GM21526 (cell line): Measurements from ENCODE around the gene LRRC53.

Experiments
- ATAC-seq: cut with Tn5 transposase; IDR thresholded peaks from one replicate; pipeline ENCODE4 v1.9.1; 2021; ENCODE audit warnings: moderate library complexity; ENCODE audit not compliant: unreplicated experiment, low FRiP score

The LRRC53 gene

DNA sequence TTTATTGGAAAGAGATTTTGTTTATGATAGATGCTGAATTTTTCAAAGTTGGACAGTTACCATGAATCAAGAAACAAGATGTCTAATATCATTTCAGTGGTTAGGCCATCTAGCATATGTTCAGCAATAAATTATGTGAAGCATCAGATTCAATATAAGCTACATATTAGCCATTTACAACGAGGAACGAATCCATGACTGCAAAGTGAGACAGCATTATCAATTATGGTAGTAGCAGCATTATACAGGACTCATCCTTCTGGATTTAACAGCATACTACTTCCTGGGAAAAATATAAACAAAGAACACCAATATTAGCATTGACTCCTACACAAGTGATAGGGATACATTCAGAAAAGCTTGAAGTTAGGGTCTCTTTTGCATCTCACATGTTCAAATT is 59.1 kb downstream of the LRRC53 start:
- ATAC-seq, result no peak

DNA sequence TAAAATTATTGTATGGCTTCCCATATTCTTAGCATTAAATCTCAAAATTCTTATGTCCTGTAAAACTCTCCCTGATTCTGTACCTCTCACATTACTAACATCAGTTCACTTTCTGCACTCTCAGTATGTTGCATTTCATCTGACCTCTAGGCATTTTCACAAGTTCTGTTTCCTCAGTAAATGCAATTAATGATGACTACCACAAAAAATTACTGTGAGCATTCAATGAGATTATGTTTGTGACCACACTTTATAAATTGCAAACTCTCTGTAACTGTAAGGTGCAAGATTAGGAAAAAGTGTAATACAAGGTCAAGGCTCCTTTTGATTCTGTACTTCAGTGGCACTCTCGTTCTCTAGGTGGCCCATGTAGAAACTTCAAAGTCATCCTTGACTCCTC is 60.4 kb downstream of the LRRC53 start:
- no peak for ATAC-seq

DNA sequence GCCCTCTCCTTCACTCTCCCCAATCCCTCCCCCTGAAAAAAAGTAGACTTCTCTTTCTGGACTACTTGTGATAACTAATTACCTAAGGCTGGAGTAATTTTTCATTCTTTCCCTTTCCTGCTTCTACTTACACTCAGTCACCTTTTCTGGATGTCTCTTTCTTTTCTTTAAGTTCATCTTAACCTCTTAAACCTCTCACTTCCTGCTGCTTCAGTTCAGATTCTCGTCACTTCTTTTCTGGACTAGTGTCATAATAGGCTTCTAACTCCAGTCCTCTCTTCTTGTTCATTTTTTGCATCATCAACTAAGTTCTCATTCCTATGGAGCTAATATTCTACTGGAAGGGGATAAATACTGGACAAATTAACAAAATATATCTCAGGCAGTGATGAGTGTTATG is 75.4 kb downstream of the LRRC53 start:
- ATAC-seq, result no peak

DNA sequence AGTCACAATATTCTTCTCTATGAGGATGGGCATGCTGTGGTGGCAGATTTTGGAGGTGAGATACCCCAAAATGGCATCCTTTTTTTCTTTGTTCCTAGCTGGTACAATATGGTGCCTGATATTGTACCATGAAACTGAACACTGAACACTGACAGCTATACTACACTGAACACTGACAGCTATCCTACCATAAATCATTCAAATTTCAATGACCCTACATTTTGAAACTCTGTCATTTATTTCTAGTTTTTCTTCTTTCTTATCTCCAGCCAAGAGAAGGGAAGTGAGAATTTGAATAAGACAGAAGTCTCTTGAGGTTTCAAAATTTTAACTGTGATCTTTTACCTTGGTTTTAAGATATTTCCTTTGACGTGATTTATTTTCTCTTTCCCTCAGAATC is 76.3 kb downstream of the LRRC53 start:
- ATAC-seq, result peak; percentile 55

DNA sequence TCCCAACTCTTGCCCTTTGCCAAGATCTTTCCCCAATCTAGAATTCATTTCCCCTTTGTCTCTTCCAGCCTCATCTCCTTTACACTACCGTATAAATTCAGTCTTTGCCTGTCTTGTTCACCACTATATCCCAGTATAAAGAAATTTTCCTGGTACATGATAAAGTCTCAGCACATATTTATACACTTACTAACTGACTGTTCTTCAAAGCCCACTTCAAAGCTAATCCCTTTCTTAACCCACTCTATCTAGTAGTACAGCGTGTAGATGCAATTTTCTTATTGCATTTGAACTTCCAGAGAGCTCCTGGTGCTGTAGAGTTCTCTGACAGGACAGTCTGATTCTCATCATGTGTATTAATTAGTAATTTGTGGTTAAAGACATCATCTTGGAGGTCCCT is 78.1 kb downstream of the LRRC53 start:
- ATAC-seq, result no peak

DNA sequence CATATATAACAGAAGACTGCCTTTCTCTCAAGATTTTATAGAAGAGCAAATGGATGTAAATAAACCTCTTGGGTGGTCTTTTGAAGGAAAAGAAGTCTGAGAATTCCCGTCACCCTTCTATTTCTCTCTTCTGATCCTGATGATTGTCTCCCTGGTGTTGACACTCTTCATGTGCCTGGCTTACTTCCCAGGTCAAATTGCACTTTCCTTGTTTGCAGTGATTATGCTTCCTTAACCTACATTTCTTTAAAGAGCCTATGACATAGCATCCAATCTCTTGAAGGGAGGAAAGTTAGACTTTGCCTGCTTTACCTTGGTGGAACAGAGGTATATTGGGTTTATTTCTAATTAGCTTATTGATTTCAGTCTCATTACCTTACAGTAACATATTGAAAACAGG is 80.1 kb downstream of the LRRC53 start:
- ATAC-seq, result no peak

DNA sequence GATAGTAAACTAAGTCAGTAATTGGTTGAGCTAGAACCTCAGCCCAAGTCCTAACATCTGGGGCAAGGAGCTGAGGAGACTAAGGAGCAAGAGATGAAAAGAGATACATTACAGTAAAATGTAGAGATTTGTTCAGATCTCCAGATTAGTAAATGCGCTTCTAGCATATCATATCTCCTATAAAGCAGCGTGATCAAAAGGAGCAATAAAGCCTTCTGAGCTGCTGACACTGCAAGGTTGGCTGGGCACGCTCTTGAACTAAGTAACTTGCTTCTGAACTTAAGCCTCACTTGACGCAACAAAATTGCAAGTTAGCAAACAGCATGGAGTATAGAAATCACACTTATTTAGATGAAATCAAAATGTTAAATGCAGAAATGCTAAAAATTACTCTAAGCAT is 80.9 kb downstream of the LRRC53 start:
- ATAC-seq, result no peak

DNA sequence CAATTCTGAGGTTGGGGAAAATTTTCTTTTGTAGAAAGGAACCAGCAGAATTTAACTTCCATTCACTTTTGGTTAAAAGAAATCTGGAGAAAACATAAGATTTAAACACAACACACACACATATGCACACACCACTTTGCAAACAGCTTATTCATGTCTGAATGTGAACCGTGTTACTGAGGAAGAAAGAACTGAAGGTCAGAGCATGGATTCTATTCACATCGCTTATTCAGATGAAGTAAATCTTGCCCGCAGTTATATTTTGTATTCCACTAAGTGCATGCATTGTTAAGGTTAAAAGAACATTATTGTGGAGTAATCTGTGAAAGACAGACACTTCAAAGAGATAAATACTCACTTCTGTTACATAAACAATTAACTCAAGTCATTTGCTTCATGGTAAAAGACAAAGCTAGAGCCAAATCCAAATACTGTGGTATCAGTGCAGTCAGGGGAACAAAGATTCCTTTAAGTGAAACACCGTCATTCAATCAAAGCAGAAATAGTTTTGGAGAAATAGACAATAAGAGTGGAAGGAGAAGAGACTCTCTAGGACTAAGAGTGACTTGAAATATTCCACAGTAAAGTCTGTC is 82.0 kb downstream of the LRRC53 start:
- ATAC-seq, result no peak

DNA sequence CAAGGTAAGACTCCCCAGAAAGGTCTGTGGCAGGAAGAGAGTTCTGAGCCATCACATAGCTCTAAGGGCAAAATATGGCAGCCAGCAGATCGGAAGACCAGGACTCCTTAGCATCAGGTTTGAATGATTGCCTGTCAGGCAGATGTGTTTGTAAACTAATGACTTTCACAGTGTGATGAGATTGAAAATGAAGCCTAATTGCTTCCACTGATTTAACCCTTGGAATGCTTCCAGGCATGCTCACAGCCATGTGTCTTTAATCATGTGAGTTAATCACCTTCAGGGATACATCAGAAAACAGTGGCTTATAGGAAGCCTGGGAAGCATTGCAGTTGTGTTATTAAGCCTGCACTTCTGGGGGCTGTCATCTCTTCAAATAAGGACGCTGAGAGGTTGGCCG is 82.8 kb downstream of the LRRC53 start:
- ATAC-seq, result no peak

DNA sequence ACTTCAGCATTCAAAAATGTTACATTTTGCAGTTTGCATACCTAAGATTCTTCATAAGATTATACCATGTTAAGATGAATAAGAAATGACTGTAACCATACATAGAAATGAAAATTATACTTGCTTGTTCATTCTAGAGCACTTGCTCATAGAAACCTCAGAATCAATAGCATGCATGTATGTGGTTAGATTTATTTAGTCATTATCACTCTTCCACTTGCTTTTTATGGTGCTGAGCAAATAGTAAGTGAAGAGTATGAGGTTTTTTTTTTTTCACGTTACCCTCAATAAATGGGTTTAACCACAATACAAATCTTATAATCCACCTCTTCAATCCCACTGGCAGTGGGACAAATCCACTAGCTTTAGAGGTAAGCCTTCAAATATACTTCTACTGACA is 84.7 kb downstream of the LRRC53 start:
- no peak for ATAC-seq

DNA sequence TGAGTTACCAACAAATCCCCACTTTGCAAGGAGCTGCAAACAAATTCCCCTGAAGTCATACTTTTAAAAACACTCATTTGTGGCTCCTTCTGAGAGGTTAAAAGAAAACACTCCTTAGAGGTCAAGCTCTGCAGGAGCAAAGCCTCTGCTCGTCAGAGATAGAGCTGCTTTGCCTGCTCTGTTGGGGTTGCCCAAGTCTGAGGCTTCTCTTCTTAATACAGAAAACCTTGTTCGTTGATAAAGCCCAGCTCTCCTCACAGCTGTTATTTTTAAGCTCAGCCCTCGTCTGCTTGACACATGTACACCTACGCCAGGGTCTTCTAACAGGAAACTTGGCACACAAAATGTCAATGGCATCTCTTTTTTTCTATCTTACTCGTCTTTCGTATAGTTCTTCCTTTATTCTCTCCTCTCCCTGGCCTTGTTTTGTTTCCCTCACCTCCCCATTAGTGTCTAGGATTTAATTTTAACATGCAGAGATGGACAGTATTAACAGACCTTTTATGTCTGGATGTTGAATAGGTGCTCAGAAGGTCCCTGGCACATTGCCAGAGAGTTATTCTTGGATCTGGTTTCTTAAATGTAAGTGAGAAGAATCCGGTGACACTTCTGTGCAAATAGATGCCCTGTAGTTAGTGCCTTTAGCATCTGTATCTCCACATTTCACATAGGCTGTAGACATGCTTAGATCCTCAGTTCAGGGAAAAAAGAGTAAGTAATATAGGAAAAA is 86.0 kb downstream of the LRRC53 start:
- ATAC-seq, result no peak

DNA sequence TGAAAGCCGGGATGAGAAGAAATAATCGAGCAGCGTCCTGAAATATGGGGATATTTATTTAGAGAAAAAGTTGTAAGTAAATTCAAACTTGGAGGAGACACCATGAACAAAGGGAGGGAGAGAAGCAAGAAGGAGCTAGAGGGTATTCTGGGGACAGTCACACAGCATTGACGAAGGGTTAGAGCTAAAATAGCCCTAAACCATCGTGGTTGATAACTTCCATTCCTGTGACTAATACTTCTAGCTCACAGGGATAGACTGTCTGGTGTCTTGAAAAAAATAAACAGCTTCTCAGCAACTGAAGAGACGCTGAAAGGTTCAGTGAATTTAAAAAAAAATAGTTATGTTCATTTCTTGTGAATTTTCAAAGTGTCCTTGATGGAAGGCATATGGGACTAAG is 86.7 kb downstream of the LRRC53 start:
- ATAC-seq, result no peak

DNA sequence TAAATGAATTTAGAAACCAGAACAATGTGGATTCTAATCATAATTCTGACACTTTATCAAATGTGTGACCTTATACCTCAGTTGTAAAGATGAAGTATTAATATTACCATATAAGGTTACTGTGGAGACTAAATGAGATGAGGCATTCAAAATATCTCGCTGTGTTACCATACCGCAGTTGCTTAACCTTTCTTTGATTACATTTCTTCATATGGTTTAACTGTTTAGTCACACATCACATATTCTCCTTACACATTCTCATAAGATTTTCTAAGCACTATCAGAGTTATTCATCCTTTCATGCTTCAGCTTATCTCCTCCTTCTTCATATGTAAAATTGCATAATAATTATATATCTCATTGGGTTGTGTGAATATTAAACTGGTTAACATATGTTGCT is 88.9 kb downstream of the LRRC53 start:
- ATAC-seq, result no peak

DNA sequence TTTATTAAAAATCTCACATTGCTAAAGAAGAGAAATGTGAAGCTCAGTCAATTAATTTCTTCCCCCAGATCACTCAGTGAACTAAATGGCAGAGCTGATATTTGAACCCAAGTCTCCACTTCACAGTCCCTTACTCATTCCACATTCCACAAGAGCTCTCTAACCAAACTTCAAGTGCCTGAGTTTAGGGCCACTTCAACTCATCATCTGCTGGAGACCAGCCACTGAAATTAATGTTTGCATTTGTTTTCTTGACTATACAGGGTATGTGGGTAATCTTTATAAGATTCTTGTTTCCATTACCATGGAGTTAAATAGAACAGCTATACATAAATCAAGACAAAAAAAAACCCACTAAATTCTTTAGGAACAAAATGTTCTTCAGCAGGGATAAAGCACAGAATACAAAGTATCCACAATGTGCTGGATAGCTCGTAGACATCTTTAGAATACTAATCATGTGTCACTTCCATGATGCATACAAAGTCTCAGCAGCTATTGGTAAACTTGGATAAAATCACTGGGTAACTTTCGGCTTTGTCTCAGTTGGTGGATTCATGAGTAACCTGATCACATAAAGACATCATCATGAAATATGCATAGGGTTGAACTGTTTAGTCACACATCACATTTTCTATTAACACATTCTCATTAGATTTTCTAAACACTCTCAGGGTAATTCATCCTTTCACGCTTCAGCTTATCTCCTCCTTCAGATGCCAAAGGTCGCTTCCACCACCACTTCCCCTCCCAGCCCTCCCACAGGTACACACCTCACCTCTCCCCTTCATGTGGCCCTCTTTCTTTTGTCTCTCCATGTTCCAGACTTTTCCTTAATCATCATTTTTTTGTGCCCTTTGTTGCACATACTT is 89.8 kb downstream of the LRRC53 start:
- no peak for ATAC-seq

DNA sequence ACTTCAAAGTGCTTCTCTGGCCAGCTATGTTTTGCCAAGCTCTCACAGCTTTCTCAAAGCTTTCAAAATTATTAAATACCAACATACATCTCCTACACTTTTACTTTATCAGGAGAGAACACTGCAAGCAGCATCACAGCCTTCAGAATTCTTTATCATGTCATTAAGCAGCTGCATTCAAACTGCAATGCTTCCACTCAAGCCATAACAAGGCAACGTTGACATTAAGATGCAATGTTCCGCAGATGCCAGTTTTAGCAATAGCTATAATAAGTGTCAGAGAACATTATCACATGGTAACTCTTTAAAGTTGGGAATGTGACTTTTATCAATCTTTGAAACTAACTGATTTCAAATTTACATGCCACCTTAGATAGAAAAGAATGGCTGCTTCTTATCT is 91.9 kb downstream of the LRRC53 start:
- no peak for ATAC-seq
